HG03039 (cell line): ENCODE measurements around the gene SPSB1.

Experiments used
- ATAC-seq: cut with Tn5 transposase; IDR thresholded peaks from one replicate; pipeline ENCODE4 v1.9.1; 2021; ENCODE audit warnings: mild to moderate bottlenecking, moderate library complexity; ENCODE audit not compliant: unreplicated experiment

Gene SPSB1

GRCh38 chr1:9317591-9318417 is 25.1 kb downstream of the SPSB1 start:
- ATAC-seq = no peak

- no peak for ATAC-seq
Observed at GRCh38 chr1:9319208-9319788, 26.6 kb downstream of the SPSB1 start.

GRCh38 chr1:9319789-9320519 is 27.3 kb downstream of the SPSB1 start:
- ATAC-seq = no peak

GRCh38 chr1:9320520-9321479 is 28.1 kb downstream of the SPSB1 start:
- no peak for ATAC-seq

GRCh38 chr1:9321480-9321849 is 28.8 kb downstream of the SPSB1 start:
- ATAC-seq = no peak

- ATAC-seq = no peak
Observed at GRCh38 chr1:9321986-9322660, 29.4 kb downstream of the SPSB1 start.

- ATAC-seq = no peak
Observed at GRCh38 chr1:9322661-9323244, 30.1 kb downstream of the SPSB1 start.

- no peak for ATAC-seq
Observed at GRCh38 chr1:9324246-9325096, 31.8 kb downstream of the SPSB1 start.

- ATAC-seq = no peak
Observed at GRCh38 chr1:9326596-9326995, 33.9 kb downstream of the SPSB1 start.

GRCh38 chr1:9328201-9328600 is 35.5 kb downstream of the SPSB1 start:
- ATAC-seq = no peak

GRCh38 chr1:9328715-9329114 is 36.0 kb downstream of the SPSB1 start:
- no peak for ATAC-seq

GRCh38 chr1:9331016-9331415 is 38.3 kb downstream of the SPSB1 start:
- no peak for ATAC-seq

GRCh38 chr1:9331558-9332346 is 39.1 kb downstream of the SPSB1 start:
- ATAC-seq = no peak

- ATAC-seq = no peak
Observed at GRCh38 chr1:9332513-9333143, 39.9 kb downstream of the SPSB1 start.

- no peak for ATAC-seq
Observed at GRCh38 chr1:9338397-9339246, 45.9 kb downstream of the SPSB1 start.

GRCh38 chr1:9340172-9340854 is 47.6 kb downstream of the SPSB1 start:
- ATAC-seq = no peak
